Endothelial cell of umbilical vein (primary cell): ENCODE results near the gene CUX1. TPM values are rescaled to one million over a fixed set of nuclear protein-coding genes. Genes with fewer than 3 reads are reported as not detected.

Experiments used
- BruUV-seq: library from RNA; stranded (reverse); fragments of 400-500 nt; replicated peaks from 2 replicates; lab custom pipeline; 2021; lab: Mats Ljungman, UMichigan
- CTCF ChIA-PET: fragments of 300-600, 350-600 bp; sonication (Branson Sonifier 250); formaldehyde crosslinking; loops from one replicate; lab custom pipeline; 2021; ENCODE audit warnings: antibody characterized with exemption, inconsistent platforms; lab: Charles Lee
- POLR2A ChIA-PET: fragments of 300-600, 350-600 bp; sonication (Branson Sonifier 250); formaldehyde crosslinking; loops from one replicate; lab custom pipeline; 2021; ENCODE audit warnings: antibody characterized with exemption, inconsistent platforms; lab: Charles Lee
- DNase-seq: peaks from one replicate; pipeline ENCODE4 v3.0.0-alpha.2; 2011; ENCODE audit warnings: low read depth, low spot score
- FAIRE-seq: peaks from 2 replicates; lab custom pipeline; 2011; peaks lifted over from hg19 to GRCh38; lab: Jason Lieb, UNC
- H2AFZ ChIP-seq: 2 replicates; pipeline ENCODE4 v1.6.0; 2012; ENCODE audit warnings: low read depth, low read length, control low read depth, inconsistent platforms
- H3K27ac ChIP-seq: 2 replicates; pipeline ENCODE4 v1.5.1; 2011; ENCODE audit warnings: low read depth, mild to moderate bottlenecking, control low read depth, low read length, moderate library complexity; ENCODE audit not compliant: insufficient read depth
- H3K27me3 ChIP-seq, 2 experiments: 2 replicates each; pipeline versions ENCODE4 v1.6.0 to v1.6.1; 2011; ENCODE audit warnings: low read length in 2 of 2, mixed read lengths in 1 of 2; ENCODE audit not compliant: control insufficient read depth in 2 of 2, insufficient read depth in 2 of 2
- H3K36me3 ChIP-seq, 2 experiments: 2 replicates in 1 of 2; 3 replicates in 1 of 2; pipeline ENCODE4 v1.5.1; 2011; ENCODE audit warnings: low read length in 2 of 2, mild to moderate bottlenecking in 1 of 2, moderate library complexity in 1 of 2; ENCODE audit not compliant: control insufficient read depth in 2 of 2, insufficient read depth in 2 of 2; ENCODE audit errors: extremely low read depth in 1 of 2
- H3K4me1 ChIP-seq: 3 replicates; pipeline ENCODE4 v1.5.1; 2011; ENCODE audit warnings: mild to moderate bottlenecking, low read length; ENCODE audit not compliant: control insufficient read depth, insufficient read depth; ENCODE audit errors: extremely low read depth
- H3K4me2 ChIP-seq: 2 replicates; pipeline ENCODE4 v1.6.1; 2011; ENCODE audit warnings: low read length, control low read depth, mixed read lengths; ENCODE audit not compliant: insufficient read depth
- H3K4me3 ChIP-seq, 3 experiments: fragments of 200-600 bp in 1 of 3; sonication (generic), shearing (Covaris generic) in 1 of 3; replicated peaks in 1 of 3; 2 replicates each; pipeline ENCODE4 v1.5.1; 2011 to 2016; ENCODE audit warnings: control low read depth in 3 of 3, low read length in 3 of 3, mild to moderate bottlenecking in 2 of 3, inconsistent platforms in 1 of 3, low read depth in 1 of 3, moderate library complexity in 1 of 3; ENCODE audit not compliant: insufficient read depth in 1 of 3
- H3K79me2 ChIP-seq: 2 replicates; pipeline ENCODE4 v1.6.0; 2012; ENCODE audit warnings: low read length, inconsistent platforms; ENCODE audit not compliant: control insufficient read depth, insufficient read depth
- H3K9ac ChIP-seq: replicated peaks from 2 replicates; pipeline ENCODE3; 2011; ENCODE audit warnings: low read length, control low read depth; ENCODE audit not compliant: insufficient read depth; ENCODE audit errors: extremely low read depth
- H3K9me1 ChIP-seq: replicated peaks from 3 replicates; pipeline ENCODE4 v1.6.0; 2011; ENCODE audit warnings: mild to moderate bottlenecking, low read length; ENCODE audit not compliant: control insufficient read depth, insufficient read depth; ENCODE audit errors: extremely low read depth
- H3K9me3 ChIP-seq: replicated peaks from 2 replicates; pipeline ENCODE4 v1.5.1; 2012; ENCODE audit warnings: low read length, inconsistent platforms; ENCODE audit not compliant: control insufficient read depth, insufficient read depth
- H4K20me1 ChIP-seq: replicated peaks from 2 replicates; pipeline ENCODE3; 2011; ENCODE audit warnings: mild to moderate bottlenecking, low read length; ENCODE audit not compliant: control insufficient read depth, insufficient read depth; ENCODE audit errors: extremely low read depth
- CTCF ChIP-seq, 2 donors: IDR thresholded peaks; 1 replicate in 1 of 2; 2 replicates in 1 of 2; pipeline ENCODE4 v1.5.1; 2011; ENCODE audit warnings: low read length in 2 of 2, mild to moderate bottlenecking in 2 of 2, moderate library complexity in 2 of 2, control low read depth in 1 of 2, inconsistent platforms in 1 of 2, low read depth in 1 of 2; ENCODE audit not compliant: insufficient read depth in 1 of 2; ENCODE audit errors: extremely low read depth in 1 of 2
- EZH2 ChIP-seq: IDR thresholded peaks from 2 replicates; pipeline ENCODE4 v1.6.1; 2012; ENCODE audit warnings: borderline replicate concordance, low read depth, mild to moderate bottlenecking, moderate library complexity, low read length, inconsistent platforms; ENCODE audit not compliant: severe bottlenecking
- FOS ChIP-seq: IDR thresholded peaks from 2 replicates; pipeline ENCODE4 v1.6.1; 2011; ENCODE audit warnings: mild to moderate bottlenecking, low read length, moderate library complexity, borderline replicate concordance; ENCODE audit not compliant: insufficient read depth
- GATA2 ChIP-seq: IDR thresholded peaks from 2 replicates; pipeline ENCODE4 v1.7.0; 2011; ENCODE audit warnings: low read depth, mild to moderate bottlenecking, moderate library complexity, mixed read lengths, low read length; ENCODE audit not compliant: insufficient read length, insufficient read depth
- JUN ChIP-seq: IDR thresholded peaks from 2 replicates; pipeline ENCODE4 v1.6.1; 2011; ENCODE audit warnings: borderline replicate concordance, low read depth; ENCODE audit not compliant: insufficient read length, insufficient read depth
- MAX ChIP-seq: IDR thresholded peaks from 2 replicates; pipeline ENCODE4 v1.6.1; 2011; ENCODE audit not compliant: insufficient read depth, insufficient read length
- MYC ChIP-seq: IDR thresholded peaks from one replicate; pipeline ENCODE4 v1.6.1; 2011; ENCODE audit warnings: mild to moderate bottlenecking, low read depth, low read length
- POLR2A ChIP-seq: IDR thresholded peaks from 2 replicates; pipeline ENCODE4 v1.6.1; 2012; ENCODE audit warnings: low read depth, mild to moderate bottlenecking, control low read depth, low read length
- POLR2AphosphoS5 ChIP-seq: IDR thresholded peaks from 2 replicates; pipeline ENCODE4 v1.6.1; 2012; ENCODE audit warnings: low read depth, mild to moderate bottlenecking, control low read depth, low read length, moderate library complexity; ENCODE audit not compliant: insufficient read depth
- dilution Hi-C: fragments of 300-500 bp; cut with MboI; formaldehyde crosslinking; loops from one replicate; pipeline ENCODE4 v1.15.0; 2019; ENCODE audit warnings: low sequenced_read_pairs; ENCODE audit not compliant: extremely low pct_ligation_motif_present
- intact Hi-C: fragments of 100-400 bp; cut with micrococcal nuclease; formaldehyde crosslinking; loops from one replicate; pipeline ENCODE4 v1.10.0; 2022
- polyA plus RNA-seq, 4 experiments: library from polyadenylated mRNA; depleted of rRNA in 3 of 4; stranded (reverse) in 3 of 4; unstranded in 1 of 4; fragments of >200 nt; gene quantifications; 2 replicates each; pipeline versions ENCODE4 v1.2.1 to v1.2.3, GENCODE V29; 2011 to 2012; ENCODE audit warnings: missing spikeins in 1 of 4
- total RNA-seq: library from RNA; stranded (reverse); gene quantifications from 2 replicates; pipeline ENCODE4 v1.2.3, GENCODE V29; 2021

Gene CUX1
- total and polyA plus RNA-seq, 2 donors (not counting 3 experiments of a cell fraction or from before 2014, with no cell fraction given) = 13.8 to 49.8 TPM

GRCh38 chr7:101951757-101952156 lies 134.3 kb downstream of the CUX1 start:
- intact Hi-C loops = loop anchor here (10.0 kb wide), 1 partner anchor 267 kb away; no protein-coding TSS in a partner anchor
- Histone ChIP-seq H3K4me2 (no peak overlapping the region), H3K9me3 (no peaks in the 10 kb centered on the region), H3K9ac (no peak overlapping the region), H3K4me3 (no peak overlapping the region), H3K9me1 (no peaks in the 10 kb centered on the region), H3K79me2 (peaks cover 4% of the 10 kb centered on the region), H2AFZ (no peak overlapping the region), H4K20me1 (no peaks in the 10 kb centered on the region), H3K4me1 (peaks cover 35% of the 10 kb centered on the region), H3K27me3 (no peaks in the 10 kb centered on the region), H3K36me3 (no peaks in the 10 kb centered on the region), H3K27ac (no peak overlapping the region)
- ChIA-PET CTCF (no interaction called here), POLR2A (no interaction called here)
- DNase-seq (no peak), FAIRE-seq (no peak)
- BruUV-seq = no TSS peak
- dilution Hi-C loops = no loop called here
- TF ChIP-seq CTCF (IDR thresholded peaks at IDR 0.05; ENCODE audit: extremely low read depth in 1 of 2, insufficient read depth in 1 of 2, low read depth in 1 of 2, low read length in 2 of 2) (no peak), MYC (no peak), JUN (no peak), POLR2A (no peak), FOS (no peak), GATA2 (no peak), EZH2 (no peak), MAX (no peak), POLR2AphosphoS5 (no peak)
